ENCODE data around the gene AKT2. TPM values are rescaled to one million over a fixed set of nuclear protein-coding genes. Genes with fewer than 3 reads are reported as not detected.

Gene AKT2
- total RNA-seq, 1 experiment from 2014 or later, result 80.6 TPM

DNA sequence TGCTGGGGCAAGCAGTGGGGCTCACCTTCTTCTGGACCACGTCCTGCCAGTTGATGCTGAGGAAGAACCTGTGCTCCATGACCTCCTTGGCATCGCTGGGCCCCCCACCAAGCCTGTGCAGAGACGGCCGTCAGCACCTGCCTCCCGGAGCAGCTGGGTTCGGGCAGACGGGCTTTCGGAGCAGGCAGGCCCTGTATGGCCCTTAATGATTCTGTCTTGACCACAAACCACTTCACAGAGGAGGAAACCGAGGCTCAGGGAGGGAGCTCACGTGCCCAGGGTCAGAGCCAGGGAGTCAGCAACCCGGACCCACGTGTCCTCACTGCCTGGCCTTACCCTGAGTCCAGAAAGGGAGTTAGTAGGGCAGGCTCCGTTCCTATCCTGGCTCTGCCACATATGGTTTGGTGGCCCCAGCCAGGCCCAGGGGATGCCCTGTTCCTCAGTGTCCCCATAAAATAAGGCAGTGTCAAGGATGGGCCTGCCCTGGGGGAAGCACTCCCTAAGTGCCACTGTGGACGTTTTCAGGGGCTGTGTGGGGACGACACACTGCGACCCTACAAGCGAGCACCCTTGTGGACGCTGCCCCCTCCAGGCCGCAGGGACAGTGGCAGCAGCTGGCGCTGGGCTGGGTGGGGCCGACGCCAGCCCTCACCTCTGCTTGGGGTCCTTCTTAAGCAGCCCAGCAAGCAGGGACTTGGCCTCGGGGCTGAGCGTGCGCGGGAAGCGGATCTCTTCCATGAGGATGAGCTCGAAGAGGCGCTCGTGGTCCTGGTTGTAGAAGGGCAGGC lies 49.7 kb downstream of the AKT2 start:
- H3K36me3 ChIP-seq (ENCODE audit: low read depth, low read length), result no peaks in the 10 kb centered on the region; the same call in 1 of the 2 replicates
- CTCF ChIA-PET, result no interaction called here

DNA sequence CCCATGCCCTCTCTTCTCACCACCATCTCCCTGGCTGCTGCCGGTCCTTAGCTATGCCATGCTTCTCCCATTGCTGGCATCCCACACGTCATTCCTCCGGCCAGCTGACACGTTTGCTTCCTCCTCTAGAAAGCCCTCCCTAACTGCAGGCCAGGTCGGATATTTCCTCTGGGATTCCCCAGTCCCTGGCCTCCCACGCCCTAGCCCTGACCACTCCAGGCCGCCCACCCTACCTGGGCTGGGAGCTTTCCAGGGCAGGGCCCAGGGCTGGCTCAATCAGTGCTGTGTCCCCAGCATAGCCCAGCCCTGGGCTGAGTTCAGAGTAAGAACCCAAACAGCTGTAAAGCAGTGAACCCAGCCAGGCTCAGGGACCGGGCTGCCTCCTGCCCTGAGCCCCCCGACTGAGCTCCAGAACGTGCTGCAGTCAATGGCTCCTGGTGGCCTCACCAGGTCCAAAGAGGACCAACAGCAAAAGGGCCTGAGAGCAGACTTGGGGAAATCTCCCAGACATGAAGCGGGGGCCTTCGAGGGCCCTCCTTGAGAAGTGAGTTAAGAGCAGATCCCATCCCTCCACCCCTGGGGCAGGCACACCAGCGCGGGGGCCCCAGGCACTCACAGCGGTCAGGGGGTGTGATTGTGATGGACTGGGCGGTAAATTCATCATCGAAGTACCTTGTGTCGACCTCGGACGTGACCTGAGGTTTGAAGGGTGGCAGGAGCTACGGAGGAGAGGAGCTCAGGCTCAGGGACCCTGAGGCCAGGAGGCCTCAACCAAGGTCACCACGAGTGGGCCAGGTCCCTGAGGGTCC lies 50.5 kb downstream of the AKT2 start:
- Histone ChIP-seq H3K27me3 (ENCODE audit: low read length) (no peaks in the 10 kb centered on the region), H3K9ac (ENCODE audit: low read length) (no peak overlapping the region), H2AFZ (ENCODE audit: low read length) (no peak overlapping the region), H3K36me3 (ENCODE audit: low read depth, low read length) (no peaks in the 10 kb centered on the region; the same call in 1 of the 2 replicates), H3K4me1 (ENCODE audit: insufficient read depth, low read length) (peaks cover 4% of the 10 kb centered on the region), H3K9me3 (ENCODE audit: low read length) (no peaks in the 10 kb centered on the region), H3K4me2 (ENCODE audit: low read length) (no peak overlapping the region), H3K27ac (ENCODE audit: low read length) (no peak overlapping the region), H3F3A (ENCODE audit: low read length, unreplicated experiment) (no peaks in the 10 kb centered on the region), H3K4me3 (ENCODE audit: low read length) (no peak overlapping the region), H3K79me2 (ENCODE audit: low read length) (no peaks in the 10 kb centered on the region), H4K20me1 (ENCODE audit: low read length) (no peaks in the 10 kb centered on the region), H3K9me2 (replicated peaks; ENCODE audit: low read length) (no peaks in the 10 kb centered on the region)
- ChIA-PET CTCF (no interaction called here), POLR2A (ENCODE audit: unreplicated experiment) (no interaction called here)
- intact Hi-C loops (cut with micrococcal nuclease), result no loop called here
- DNase-seq, result no peak
- no peak for TF ChIP-seq EZH2 (IDR thresholded peaks at IDR 0.05; ENCODE audit: low read length, unreplicated experiment)
- TF ChIP-seq EZH2phosphoT487 (IDR thresholded peaks at IDR 0.05; ENCODE audit: borderline replicate concordance, low read length), result no peak
- TF ChIP-seq, protein P1, sequence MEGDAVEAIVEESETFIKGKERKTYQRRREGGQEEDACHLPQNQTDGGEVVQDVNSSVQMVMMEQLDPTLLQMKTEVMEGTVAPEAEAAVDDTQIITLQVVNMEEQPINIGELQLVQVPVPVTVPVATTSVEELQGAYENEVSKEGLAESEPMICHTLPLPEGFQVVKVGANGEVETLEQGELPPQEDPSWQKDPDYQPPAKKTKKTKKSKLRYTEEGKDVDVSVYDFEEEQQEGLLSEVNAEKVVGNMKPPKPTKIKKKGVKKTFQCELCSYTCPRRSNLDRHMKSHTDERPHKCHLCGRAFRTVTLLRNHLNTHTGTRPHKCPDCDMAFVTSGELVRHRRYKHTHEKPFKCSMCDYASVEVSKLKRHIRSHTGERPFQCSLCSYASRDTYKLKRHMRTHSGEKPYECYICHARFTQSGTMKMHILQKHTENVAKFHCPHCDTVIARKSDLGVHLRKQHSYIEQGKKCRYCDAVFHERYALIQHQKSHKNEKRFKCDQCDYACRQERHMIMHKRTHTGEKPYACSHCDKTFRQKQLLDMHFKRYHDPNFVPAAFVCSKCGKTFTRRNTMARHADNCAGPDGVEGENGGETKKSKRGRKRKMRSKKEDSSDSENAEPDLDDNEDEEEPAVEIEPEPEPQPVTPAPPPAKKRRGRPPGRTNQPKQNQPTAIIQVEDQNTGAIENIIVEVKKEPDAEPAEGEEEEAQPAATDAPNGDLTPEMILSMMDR (conservative IDR thresholded peaks at IDR 0.05; ENCODE audit: low read depth, low read length), result no peak
- BruUV-seq (replicated peaks), result no TSS peak
- ATAC-seq, result no peak

More for the DNA sequence above, 49.7 kb downstream of the AKT2 start:
- Histone ChIP-seq H3K79me2 (ENCODE audit: low read length) (no peaks in the 10 kb centered on the region), H3K9me3 (ENCODE audit: low read length) (no peaks in the 10 kb centered on the region), H3K9ac (ENCODE audit: low read length) (no peak overlapping the region), H3K27ac (ENCODE audit: low read length) (no peak overlapping the region), H3K4me1 (ENCODE audit: insufficient read depth, low read length) (no peaks in the 10 kb centered on the region), H3K27me3 (ENCODE audit: low read length) (no peaks in the 10 kb centered on the region), H4K20me1 (ENCODE audit: low read length) (no peaks in the 10 kb centered on the region), H2AFZ (ENCODE audit: low read length) (no peak overlapping the region), H3K9me2 (replicated peaks; ENCODE audit: low read length) (no peaks in the 10 kb centered on the region), H3K4me3 (ENCODE audit: low read length) (no peak overlapping the region), H3K4me2 (ENCODE audit: low read length) (no peak overlapping the region), H3F3A (ENCODE audit: low read length, unreplicated experiment) (no peaks in the 10 kb centered on the region)
- POLR2A ChIA-PET (ENCODE audit: unreplicated experiment), result no interaction called here
- no TSS peak for BruUV-seq (replicated peaks)
- intact Hi-C loops (cut with micrococcal nuclease), result no loop called here
- ATAC-seq (no peak), DNase-seq (no peak)
- TF ChIP-seq, protein P1 (conservative IDR thresholded peaks at IDR 0.05; ENCODE audit: low read depth, low read length), result peak; percentile 33
- no peak for TF ChIP-seq EZH2 (IDR thresholded peaks at IDR 0.05; ENCODE audit: low read length, unreplicated experiment)
